Activated naive CD4-positive, alpha-beta T cell treated with Interleukin-2 at 50 U/mL for 16 hours (primary cell): Measurements from ENCODE around the gene MCTP2.

Experiments used
- DNase-seq: peaks from one replicate; pipeline ENCODE4 v3.0.0-alpha.2; 2020

MCTP2 gene

GRCh38 chr15:94230883-94231722 lies at the start of gene MCTP2:
MCTP2 (plus strand) TSS chr15:94231561; CDS start chr15:94298266, 66,705 bp downstream.
- DNase-seq: peak; percentile 84

DNA sequence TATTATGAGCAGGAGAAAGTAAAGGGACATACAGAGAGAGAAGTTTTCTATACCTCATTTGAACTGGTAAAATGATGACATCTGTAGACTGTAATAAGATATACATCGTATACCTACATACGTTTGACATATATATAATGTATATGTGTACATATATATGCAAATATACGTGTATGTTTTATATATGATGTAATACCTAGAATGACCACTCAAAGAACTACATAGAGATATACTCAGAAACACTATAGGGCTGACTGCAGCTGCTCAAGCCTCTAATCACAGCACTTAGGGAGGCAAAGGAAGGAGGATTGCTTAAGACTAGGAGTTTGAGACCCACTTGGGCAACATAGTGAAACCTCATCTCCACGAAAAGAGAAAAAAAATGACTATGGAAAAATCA lies 48.5 kb upstream of the MCTP2 start:
- no peak for DNase-seq

GRCh38 chr15:94185547-94186236 lies 45.7 kb upstream of the MCTP2 start:
- no peak for DNase-seq

DNA sequence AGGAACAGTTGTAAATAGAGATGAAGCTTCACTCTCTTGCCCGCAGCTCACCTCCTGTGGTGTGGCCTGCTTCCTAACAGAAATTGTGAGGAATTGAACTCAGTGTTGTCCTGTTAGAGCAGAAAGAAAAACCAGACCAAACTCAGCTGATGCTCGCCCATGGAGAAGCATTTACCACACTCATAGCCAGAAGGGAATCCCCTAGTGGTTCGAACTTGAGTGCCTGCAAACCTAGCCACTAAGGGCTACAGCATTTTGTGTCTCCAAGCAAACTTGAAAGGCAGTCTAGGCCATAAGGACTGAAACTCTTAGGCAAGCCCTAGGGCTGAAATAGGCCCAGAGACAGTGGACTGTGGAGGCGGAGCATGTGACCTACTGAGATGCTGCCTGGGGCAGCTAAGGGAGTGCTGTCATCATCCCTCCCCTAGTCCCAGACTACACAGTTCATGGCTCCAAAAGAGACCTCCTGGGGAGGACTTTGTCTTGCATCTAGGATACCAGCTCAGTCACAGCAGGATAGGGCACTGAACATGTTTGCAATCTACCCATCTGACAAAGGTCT lies 44.5 kb upstream of the MCTP2 start:
- DNase-seq: no peak

- DNase-seq: no peak
Observed at GRCh38 chr15:94193906-94194305, 37.5 kb upstream of the MCTP2 start.

DNA sequence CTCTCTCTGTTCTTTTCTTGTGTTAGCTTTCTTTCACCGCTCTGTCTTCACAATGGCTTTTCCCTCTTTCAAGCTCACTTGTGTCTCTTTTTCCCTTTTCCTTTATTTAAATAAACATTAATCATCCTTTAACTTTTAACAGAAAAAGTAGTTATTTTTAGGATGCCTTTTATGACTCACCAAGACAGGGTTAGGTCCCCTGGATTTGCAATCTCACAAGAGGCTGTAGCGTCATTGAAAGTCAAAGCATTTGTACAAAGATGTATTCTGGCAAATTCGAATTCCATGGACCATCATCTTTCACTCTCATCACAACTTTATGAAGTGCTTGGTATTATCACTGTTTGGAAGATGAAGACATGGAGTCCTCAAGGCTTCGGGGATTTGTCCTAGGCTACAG lies 34.8 kb upstream of the MCTP2 start:
- no peak for DNase-seq

- DNase-seq: no peak
Observed at GRCh38 chr15:94198633-94199032, 32.7 kb upstream of the MCTP2 start.

DNA sequence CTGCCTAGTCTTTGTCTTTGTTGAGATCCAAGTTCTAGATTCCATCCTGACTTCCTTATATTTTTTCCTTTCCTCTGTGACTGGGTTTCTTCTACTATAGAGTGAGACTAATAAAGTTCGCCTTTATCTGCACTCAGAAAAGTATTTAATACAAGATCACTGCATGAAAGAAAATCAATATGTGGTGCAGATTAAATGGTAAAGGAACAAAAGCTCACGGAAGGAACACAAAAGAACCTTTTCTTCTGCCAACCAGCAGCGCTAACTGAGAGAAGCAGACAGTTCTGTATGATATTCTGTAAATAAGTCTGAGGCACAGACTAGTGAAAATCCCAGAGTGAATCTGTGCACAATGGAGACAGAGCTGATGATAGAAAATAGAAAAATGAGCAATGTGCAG lies 31.6 kb upstream of the MCTP2 start:
- no peak for DNase-seq

- no peak for DNase-seq
Observed at GRCh38 chr15:94203306-94203705, 28.1 kb upstream of the MCTP2 start.

- peak; percentile 4 for DNase-seq
Observed at GRCh38 chr15:94205366-94205765, 26.0 kb upstream of the MCTP2 start.

DNA sequence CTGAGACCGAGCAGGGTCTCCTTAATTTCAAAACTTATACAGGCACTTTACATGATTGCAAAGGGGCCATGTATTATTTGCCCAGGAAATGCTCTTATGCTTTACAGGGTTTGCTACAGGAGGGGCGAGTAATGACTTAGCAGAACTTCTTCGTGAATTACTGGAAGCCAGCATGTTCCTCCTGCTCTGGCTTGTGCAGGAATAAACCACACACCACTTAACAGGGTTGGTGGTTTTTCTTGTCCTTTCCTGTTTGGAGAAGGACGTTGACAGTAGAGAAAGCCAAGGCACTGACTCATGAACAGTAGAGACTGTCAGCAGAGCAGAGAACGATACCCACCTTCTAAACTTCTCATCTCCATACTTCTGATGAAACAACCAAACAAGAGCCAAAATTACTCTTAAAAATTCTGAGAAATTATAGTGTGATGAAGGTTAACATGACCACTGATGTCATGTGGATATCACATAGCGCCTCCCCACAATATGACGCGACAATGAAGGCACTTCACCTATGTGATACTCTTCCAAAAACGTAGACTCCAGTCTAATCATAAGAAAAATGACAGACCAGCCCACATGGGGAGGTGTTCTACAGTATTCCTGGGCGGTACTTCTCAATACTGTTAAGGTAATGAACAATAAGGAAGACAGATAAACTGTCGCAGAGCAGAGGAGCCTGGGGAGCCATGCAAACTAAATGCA lies 24.7 kb upstream of the MCTP2 start:
- peak; percentile 34 for DNase-seq

DNA sequence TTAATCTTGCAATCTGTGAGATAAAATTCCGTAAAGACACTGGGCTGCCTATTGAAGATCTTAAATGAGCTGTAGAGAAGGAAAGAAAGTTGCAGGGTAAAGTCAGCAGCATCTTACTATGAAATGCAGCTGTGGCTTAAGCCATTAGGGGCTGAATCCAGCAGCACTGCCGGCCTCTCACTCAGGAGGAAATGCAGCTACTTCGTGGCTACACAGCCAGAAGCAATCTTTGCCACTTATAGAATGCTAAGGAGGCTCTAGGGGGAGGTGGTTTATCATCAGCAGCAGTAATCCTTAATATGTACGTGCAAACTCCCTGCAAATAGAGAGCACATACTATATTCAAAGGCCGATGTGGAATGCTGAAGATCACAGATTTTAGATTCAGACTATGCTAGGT lies 19.1 kb upstream of the MCTP2 start:
- DNase-seq: no peak

GRCh38 chr15:94225616-94226015 lies 5.7 kb upstream of the MCTP2 start:
- DNase-seq: no peak

DNA sequence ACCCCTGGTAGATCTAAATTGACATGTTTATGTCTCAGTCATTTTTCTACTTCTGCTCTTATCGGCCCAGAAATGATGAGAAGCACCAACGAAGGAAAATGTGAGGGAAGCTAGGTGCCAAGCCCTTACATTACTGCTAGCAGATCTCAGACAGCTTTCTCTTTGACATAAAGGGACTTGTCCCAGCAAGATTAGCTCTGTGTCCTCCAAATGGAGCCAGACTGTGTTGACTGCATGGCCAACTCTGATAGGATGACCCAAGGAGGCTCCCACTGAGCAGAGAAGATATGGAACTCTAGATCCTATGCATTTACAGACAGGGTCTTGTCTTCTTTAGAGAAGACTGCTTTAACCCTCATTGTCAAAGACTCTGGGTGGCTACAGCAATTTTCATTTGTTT lies 2.8 kb upstream of the MCTP2 start:
- DNase-seq: no peak

DNA sequence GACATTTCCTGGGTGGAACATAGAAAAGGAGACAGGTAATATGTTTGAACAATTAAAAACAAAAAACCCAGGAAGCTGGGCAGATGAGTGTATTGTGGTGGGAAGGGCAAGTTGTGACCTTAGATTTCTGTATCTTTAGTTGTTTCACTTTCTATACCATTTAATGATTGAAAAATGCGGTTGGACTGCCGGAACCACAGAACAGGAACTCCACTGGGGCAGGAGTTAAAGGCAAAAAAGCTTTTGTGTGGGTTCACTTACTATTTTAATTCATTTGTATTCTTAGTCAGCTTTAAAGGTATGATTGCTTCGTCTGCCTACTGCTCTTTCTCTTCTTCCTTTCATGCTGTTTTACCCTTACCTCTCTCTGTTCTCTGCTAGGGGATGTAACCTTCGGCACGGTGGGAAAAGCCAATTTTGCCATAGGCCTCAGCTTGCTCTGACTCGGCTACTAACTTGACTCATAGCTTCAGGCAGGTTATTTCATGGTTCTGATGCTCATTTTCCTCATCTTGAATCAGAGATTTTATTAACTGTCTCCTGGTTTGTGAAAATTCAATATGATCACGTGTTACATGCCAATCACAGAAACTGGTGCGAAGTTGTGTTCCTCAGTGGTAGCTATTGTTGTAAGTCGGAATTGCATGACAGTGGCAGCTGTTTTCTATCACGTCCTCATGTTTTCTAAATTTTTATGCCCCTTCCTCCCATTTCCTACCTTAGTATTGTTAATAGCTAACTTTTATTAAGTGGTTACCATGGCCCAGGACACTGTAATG lies 1.6 kb upstream of the MCTP2 start:
- DNase-seq: peak; percentile 59

GRCh38 chr15:94230431-94230882 lies 904 bp upstream of the MCTP2 start:
- DNase-seq: no peak

DNA sequence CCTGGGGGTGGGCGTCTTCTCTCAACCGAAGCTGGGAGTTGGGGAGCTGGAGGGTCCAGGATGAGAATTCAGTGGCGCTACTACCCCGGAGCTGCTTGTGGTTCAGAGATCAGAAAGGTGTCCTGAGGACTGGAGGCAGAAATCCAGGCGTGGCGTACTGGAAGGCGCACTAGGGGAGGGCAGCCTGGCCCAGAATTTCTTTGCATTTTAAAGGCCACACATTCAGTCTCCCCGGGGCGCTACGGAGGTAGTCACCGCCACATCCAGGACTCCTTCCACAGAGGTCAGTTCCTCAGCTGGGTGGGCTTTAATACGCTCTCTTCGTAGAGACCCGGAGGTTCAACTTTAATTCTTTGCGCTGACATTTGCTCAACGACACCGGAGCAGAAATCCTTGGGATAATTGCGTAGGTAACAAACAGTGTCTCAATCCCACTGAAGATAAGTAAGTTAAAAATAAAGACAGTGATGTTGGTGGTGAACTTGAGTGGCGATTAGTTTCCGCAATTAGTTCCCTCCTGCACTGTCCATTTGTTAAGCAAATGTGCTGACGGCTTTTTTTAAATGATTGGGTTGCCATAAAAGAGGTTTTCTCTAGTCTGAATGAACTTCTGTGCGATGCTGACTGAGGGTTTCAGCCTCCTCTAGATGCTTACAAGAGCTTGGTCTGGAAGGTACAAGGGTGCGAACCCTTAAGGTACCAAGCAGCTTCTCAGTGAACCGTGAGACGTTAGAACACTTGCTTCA lies 535 bp downstream of the MCTP2 start:
- no peak for DNase-seq

- no peak for DNase-seq
Observed at GRCh38 chr15:94233441-94233840, 2.1 kb downstream of the MCTP2 start.

DNA sequence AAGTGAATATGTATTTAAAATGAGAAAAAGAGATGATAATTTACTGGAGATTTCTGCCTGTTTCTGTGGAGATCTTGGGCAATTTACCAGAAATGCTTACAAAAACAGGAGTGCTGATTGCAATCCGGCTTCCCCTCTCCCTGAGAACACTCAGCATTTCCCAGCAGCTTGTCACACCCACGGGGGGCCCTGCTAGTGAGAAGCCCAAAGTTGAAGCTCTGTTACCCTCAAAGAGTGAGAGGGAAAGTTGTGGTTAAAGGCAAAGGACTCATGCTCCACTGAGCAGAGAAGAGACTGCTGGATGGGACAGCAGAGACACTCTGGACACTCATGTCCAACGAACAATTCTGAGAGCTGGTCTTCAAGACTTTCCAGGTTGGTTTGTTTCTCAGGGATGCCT lies 2.9 kb downstream of the MCTP2 start:
- peak; percentile 55 for DNase-seq

GRCh38 chr15:94235041-94235440 lies 3.7 kb downstream of the MCTP2 start:
- DNase-seq: no peak

DNA sequence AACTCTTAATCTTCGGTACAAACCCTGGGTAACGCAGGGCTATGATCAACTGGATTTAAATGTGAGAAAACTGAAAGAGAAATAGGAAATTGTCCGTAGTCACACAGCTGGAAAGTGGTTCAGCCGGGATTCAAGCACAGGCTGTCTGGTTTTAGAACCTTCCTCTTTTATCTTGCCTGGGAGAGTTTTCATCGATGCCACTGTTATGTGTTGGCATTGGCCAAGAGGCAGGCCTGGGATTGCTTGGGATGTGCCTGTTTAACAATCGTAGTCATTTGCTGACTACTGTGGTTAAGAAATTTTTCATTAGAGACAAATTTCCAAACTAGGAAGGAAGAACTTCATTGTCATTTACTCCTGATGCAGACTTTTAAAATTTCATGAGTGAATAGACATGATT lies 4.3 kb downstream of the MCTP2 start:
- DNase-seq: no peak

- DNase-seq: no peak
Observed at GRCh38 chr15:94236608-94237007, 5.2 kb downstream of the MCTP2 start.
